ENCODE data around the gene ZNF638.

GRCh38 chr2:71362447-71362846 is 30.9 kb downstream of the ZNF638 start:
- TF ChIP-seq ZNF274 (IDR thresholded peaks at IDR 0.05; ENCODE audit: low read depth, low read length) (no peak), YY1 (IDR thresholded peaks at IDR 0.05; ENCODE audit: insufficient read depth, insufficient read length) (no peak), SUZ12 (IDR thresholded peaks at IDR 0.05; ENCODE audit: extremely low read depth, insufficient read depth, insufficient read length) (no peak)

Data from NT2/D1 (cell line).